ENCODE results near the gene ATP9A.
"Not testable (repeated sequence)": the region's sequence is repeated elsewhere in the genome, so short reads cannot be mapped to it uniquely, and the experiment has no call there.

Gene ATP9A

DNA sequence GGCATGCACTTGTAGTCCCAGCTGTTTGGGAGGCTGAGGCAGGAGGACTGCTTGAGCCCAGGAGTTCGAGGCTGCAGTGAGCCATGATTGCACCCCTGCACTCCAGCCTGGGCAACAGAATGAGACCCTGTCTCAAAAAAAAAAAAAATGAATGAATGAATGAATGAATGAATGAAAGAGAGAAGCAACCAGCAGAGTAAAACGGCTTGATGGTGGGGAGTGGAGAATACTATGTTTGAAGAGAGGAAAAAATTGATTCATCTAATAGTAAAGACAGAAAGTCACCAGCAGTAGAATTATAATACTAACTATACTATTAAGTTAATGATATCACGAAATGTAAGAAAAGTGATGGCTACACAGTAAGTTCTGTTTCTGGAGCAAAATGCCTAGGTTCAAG, 80.6 kb downstream of the ATP9A start:
- DNase-seq = no peak

DNA sequence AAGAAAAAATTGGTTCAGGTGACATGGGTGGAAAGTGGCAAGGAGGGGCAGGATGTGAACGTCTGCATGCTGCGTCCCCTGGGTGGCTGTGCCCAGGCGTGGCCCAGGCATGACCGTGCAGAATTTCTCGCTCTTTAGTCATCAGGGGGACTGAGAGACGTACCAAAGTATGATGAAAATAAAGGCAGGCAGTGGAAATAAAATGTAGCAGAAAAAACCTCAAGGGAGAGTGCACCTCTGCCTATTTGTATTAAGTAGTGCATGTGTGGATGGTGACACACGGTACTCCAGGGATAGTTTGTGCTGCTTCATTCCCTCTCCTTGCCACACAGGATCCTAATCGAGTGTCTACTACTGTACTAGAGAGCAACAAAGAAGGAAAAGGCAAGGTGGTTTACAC, 81.1 kb downstream of the ATP9A start:
- DNase-seq = no peak

DNA sequence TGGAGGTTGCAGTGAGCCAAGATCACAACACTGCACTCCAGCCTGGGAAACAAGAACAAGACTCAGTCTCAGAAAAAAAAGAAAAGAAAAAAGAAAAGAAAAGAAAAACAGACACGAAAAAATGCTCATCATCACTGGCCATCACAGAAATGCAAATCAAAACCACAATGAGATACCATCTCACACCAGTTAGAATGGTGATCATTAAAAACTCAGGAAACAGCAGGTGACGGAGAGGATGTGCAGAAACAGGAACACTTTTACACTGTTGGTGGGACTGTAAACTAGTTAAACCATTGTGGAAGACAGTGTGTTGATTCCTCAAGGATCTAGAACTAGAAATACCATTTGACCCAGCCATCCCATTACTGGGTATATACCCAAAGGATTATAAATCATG, 82.7 kb downstream of the ATP9A start:
- not testable (repeated sequence) for DNase-seq

DNA sequence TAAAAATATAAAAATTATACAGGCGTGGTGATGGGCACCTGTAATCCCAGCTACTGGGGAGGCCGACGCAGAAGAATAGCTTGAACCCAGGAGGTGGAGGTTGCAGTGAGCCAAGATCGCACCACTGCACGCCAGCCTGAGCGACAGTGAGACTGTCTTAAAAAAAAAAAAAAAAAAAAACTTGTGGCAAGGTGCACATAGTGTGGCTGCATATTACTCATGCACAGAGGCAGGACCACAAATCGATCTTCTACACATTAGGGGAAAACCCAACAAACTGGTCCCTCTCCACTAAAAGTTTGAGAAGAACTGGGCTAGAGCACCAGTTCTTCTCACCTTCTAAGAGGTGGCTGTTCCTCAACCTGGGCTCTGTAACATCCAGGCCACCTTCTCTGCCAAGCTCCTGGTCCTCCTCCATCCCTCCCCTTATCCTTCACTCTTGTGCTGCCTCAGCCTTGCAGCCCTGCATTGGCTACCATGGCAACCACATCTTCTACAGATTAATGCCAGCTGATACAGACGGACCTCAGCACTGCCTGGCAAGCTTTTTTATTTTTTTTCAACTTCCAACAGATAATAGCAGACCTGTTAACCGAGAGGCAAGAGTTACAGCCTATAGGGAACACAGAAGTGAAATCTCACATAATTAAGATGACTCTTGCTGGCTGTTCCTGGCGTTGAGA, 88.0 kb downstream of the ATP9A start:
- no peak for DNase-seq

DNA sequence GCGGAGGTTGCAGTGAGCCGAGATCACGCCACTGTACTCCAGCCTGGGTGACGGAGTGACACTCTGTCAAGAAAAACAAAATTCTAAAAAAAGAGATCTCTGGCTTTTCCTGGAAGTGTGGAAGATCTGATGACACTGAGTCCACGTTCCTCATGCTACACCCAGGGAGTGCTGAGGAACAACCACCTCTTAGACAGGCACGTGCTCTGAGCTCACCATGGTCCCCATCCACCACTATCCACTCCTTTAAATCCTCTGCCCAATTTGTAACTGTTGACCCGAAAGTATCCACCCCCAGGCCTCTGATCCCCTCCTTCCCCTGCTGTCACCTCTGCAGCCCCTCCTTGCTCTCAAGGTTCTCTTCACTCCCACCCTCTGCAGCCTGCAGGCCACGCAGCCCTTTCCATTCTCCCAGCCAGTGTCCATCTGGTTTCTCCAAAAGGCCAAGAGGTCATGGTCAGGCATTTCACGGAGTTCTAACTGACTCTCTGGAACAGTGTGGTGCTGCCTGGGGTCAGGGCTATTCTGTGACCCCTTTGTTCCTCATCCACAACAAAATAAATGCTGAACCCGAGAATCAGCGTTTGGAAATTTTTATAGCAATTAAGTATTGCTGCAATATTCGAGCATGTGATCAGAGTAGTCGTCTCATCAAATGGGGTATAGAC, 88.8 kb downstream of the ATP9A start:
- no peak for DNase-seq

DNA sequence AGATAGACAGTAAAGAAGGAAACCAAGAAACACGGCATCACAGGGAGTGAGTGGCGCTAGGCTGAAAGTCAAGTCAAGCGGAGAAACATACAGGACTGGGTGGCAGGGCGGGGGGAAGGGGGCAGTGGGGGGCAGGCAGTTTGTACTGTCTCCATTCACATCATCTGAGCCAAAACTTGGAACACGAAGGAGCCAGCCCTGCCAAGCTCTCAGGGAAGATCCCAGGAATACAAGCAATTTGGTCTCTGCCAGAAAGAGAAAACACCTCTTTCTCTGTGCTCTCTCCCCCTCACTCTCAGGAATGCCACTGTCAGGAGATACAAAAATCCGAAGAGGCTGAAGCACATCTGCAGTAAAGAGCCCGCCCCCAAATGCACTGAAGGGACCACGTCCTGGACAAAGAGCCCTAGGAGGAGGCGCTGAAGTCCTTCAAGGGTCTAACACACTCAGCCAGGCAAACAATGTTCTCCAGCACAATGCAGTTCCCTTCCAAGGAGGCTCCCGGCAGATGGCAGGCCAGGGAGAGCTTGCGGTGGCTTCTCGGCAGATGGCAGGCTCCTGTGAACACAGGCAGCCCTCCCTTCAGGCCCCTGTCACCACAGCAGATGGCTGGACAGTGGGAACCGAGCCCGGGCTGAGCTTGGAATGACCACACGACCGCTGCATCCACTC, 90.0 kb downstream of the ATP9A start:
- DNase-seq = no peak

DNA sequence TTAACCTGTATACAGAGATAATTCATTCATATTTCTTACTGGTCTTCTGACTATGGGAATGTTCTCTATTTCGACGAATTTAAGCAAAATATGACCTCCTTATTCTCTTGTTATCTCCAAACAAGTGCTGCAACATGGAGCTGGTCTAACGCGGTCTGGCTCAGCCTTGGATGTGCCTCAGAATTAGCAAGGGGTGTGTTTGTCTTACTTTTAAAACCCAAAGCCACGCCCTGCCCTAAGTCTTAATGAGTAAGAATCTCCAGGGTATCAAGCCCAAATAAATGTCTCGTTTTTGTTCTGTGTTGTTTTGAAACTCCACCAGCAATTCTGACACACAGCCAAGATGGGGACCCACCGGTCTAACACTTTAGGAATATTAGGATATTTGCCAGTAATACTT, 99.2 kb downstream of the ATP9A start:
- no peak for DNase-seq

DNA sequence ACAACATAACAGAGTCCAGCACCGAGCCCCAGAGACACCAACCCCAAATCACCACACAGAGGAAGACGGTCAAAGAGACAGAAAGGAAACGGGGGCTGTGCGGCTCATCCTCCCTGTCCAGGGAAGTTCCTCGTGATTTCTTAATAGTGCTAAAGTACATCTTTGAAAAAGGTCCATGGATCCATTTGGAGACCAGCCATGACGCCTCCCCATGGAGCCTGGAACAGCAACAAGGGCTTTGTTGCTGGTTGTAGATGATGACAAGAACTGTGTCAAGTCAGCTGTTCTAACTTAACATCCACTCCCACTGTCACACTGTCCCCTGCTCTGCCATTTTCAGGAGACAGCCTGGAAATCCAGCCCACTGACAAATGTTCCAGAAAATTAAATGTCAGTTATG, 99.7 kb downstream of the ATP9A start:
- DNase-seq = no peak

DNA sequence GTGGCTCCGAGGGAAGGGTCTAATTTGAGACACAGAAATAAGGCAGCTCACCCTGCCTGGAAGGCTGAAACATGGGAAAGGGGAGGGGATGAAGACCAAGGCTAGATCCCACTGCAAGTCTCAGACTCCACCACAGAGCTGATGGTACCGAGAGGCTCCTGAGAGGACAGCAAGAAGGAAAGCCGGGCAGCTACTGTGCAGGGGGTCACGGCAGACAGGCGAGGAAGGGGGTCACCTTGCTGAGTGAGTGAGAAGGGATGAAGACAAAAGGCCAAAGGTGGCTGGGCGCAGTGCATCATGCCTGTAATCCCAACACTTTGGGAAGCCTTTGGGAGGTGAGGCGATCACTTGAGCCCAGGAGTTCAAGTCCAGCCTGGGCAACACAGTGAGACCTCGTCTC, 100.7 kb downstream of the ATP9A start:
- no peak for DNase-seq

DNA sequence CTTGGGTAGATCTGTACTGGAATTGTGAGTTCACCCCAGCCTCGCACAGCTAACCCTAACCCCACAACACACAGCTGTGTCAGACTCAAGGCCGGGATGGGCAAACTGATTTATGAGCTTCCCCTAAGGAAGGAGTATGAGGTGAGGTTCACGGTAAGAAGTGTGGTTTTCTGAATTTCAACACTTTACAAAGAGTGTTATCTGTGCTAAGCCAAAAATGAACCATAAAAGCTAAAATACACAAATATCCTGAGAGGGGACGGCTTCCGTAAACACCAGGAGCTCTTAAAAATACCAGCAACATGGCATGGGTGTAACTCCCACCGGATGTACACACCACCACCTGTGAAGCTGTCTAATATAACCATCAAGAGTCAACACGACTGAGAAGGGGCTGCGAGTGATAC, 101.2 kb downstream of the ATP9A start:
- no peak for DNase-seq

DNA sequence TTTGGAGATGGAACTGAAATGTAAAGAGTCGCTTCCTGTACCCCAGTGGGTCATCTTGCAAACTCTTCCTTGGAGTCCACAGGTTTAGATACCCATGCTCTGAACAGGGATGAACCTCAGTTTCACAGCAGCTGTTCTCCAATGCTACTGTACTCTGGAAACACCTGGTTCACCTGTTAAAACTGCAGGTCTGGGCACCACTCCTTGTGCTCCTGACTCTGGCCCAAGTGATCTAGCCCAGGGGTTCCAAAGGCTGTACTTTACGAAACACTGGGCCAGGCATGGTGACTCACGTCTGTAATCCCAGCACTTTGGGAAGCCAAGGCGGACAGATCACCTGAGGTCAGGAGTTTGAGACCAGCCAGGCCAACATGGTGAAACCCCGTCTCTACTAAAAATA, 102.1 kb downstream of the ATP9A start:
- no peak for DNase-seq

DNA sequence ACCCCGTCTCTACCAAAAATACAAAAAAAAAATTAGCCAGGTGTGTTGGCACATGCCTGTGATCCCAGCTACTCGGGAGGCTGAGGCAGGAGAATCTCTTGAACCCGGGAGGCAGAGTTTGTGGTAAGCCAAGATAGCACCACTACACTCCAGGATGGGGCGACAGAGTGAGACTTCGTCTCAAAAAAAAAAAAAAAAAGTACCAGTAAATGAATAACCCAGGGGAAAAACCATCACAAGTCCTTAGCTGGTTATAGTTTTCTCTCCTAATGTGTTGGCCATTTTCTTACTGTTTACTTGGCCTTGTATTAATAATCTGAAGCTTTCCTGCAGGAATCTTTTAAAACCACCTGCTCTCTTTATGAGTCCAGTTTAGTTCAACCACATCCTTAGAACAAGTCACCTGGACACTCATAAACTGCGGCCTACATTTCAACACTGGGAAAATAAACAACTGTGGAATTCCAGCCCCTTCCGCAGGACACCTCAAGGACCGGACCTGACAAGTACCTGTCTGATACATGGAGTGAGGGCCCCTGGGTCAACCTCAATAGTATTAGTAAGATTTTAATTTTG, 102.6 kb downstream of the ATP9A start:
- DNase-seq = no peak

DNA sequence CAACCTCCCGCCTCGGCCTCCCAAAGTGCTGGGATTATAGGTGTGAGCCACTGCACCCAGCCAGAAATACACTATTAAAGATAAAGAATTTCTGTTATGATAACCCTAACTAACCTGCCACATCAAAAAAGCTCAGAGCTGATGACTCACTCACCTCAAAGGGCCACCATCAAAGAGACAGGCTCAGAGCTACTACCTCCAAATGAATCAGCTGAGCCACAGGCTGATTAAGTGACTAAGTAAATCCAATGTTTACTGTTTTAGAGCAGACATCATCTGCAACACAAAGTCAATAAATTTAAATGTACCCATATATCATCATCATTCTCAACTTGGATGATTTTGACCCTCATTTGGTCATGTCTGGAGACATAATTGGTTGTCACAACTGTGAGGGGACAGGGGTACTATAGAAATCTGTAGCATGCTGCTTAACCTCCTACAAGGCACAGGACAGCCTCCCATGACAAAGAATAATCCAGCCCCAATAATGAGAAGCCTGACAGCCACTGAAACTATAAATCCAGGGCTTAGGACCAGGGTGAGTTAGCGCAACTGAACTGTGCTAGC, 106.5 kb downstream of the ATP9A start:
- DNase-seq = peak; percentile 41 to 47

DNA sequence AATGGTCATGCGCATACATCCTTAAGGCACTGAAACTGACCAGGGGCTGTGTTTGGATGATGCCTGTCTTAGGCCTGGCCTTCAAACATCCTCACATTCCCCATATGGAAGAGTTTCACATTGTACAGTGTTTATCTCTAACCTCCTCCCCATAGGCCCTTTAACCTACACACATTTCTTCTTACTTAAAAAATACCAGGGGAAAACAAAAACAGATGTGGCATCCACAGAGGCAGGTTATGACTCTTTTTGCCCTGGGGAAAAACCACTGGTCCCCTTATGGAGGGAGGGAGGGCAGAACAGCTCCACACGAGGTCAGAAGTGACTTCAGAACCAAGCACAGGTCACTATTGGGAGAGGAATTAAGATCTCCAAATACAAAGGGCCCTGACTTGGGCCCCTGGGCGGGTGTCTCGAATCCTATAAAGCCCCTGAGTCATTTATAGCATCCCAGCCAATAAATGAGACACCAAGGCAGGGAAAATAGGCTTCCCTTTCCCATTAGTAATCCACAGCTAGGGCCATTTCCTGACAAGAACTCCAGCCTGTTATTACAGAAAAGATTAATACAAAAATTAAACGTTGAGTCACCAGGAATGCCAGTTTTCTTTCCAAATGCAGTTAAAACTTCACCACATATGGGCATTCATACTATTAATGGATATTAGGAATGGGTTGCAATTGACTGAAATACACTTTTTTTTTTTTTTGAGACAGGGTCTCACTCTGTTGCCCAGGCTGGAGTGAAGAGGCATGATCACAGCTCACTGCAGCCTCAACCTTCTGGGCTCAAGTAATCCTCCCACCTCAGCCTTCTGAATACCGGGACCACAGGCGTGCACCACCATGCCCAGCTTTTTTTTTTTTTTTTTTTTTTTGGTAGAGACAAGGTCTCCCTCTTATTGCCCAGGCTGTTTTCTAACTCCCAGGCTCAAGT, 107.2 kb downstream of the ATP9A start:
- peak; percentile 6 to 14 for DNase-seq

DNA sequence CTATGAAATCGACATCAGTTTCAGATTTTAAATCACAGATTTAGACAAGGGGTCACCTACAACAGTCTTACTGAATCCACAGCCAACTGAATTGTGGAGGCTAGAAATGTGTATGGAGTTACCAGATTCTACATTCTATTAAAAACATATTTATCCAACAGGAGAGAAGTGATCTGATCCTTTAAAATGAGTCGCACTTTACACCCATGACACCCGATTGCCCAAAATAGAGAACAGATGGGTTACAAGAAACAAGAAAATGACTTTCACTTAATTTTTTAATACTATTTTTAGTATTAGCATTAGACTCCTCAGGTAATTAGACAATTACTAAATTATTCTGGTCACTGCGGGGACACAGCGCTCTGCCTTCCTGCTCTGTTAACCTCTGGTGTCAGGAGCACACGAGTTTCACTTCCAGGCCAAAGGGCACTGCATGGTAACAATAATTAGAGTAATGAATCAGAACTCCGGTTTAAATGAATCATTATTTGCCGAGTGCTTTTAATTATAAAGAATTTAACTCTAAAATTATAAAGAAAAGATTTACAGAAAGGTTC, 108.6 kb downstream of the ATP9A start:
- DNase-seq = no peak

DNA sequence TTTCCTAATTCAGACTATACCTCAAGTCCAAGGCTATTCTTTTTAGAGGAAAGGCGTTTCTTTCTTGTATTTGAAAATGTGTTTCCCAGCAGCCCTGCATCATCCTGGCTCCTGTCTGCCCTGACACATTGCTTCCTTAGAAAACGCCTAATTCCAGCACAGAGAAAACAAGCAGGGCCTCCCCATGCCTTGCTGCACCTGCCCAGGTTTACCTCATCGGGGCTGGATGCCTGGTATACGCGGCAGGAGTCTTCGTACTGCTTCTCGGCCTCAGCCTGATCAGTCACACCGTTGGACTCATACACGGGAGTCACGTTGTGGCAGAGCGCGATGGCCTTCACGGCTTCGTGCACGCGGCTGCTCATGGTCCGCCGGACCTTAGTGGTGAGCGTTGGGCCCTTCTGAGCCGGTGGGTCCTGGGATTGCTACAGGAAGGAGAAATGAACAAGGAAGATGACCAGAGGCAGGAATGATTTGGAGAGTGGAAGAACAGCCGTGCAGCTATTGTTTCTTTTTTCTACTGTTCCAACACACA, 111.4 kb downstream of the ATP9A start:
- no peak for DNase-seq

DNA sequence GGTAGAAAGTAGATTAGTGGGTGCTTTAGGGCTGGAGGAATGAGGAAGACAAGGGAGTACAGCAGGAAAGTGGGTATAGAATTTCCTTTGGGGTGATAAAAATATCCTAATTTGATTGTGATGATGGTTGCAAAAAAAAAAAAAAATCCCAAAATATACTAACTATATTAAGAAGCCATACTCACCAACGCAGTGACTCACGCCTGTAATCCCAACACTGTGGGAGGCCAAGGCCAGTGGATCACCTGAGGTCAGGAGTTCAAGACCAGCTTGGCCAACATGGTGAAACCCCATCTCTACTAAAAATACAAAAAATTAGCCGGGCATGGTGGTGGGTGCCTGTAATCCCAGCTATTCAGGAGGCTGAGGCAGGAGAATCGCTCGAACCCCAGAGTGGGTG, 112.1 kb downstream of the ATP9A start:
- DNase-seq = not testable (repeated sequence)

DNA sequence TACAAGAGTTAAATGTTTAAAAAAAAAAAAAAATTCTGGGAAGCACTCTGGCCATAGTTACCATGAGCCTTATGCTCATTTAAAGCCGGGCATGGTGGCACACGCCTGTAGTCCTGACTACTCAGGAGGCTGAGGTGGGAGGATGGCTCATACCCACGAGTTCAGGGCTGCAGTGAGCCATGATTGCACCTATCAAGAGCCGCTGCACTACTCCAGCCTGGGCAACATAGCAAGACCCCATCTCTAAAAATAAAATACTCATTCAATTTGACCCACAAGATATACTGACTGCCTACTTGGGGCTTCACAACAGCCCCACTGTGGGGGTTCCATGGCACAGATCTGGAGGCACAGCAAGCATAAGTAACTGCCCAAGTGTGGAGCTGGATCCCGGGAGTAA, 113.7 kb downstream of the ATP9A start:
- DNase-seq = no peak

DNA sequence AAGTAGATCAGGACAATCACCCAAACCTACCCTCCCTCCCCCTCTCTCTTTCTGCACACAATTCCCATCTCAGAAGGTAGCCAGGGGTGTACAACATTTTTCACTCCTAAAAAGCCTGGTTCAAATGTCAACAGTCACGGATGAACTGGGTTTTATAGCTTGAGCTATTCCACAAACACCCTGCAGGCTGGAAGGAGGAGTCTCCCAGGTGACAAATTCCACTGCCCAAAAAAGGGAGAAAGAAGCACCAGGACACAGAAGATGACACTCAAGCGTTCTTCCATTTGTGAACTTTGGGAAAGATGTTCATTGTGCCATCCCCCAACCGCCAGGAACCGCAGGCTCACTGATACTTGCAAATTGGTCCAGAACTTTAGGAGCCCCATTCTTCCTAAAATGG, 114.1 kb downstream of the ATP9A start:
- no peak for DNase-seq

DNA sequence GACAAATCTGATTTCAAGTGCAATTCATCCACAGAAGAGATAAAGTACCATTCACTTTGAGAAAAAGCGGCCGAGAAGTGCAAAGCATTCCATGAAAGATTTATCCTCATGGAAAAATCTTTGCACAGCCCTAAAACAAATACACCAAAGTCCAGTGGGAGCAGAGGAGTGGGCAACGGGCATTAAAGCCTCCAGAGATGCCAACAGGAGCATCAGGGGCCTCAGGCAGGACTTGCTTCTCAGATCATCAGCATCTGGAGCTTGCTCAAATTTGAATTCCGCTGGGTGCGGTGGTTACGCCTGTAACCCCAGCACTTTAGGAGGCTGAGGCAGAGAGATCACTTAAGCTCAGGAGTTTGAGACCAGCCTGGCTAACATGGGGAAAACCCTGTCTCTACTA, 115.0 kb downstream of the ATP9A start:
- DNase-seq = no peak

DNA sequence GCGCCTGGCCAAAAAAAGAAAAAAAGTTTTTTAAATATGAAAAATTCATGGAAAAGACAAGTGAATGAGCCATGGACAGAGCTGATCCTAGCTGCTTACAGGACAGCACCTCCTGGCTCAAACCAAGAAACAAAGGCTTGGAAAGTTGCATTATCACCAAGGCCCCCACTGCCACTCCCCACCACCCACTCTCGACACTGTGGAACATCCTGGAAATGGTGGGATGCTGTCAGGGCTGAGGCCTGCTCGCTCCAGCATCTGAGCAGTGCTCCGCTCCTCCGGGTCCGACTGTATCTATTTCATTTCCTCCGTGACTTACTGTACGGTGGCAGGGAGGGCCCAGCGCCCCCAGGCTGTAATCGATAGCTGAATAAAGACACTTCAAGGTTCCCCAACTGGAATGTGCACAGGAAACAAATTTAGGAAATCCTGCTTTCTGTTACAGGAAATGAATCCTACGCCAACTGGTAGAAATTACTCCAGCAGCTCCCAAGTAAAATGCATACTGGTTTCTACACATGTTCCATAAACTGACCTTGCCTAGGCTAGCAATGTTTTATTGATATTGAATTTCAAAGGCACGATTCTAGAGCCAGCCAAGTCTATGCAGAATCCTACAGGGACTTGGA, 116.2 kb downstream of the ATP9A start:
- no peak for DNase-seq
